Endodermal cell (in vitro differentiated cells): ENCODE measurements around the gene UGT1A7. TPM values are rescaled to one million over a fixed set of nuclear protein-coding genes. Genes with fewer than 3 reads are reported as not detected.

Source experiments
- DNase-seq: peaks from one replicate; pipeline ENCODE4 v3.0.0-alpha.2; 2017
- H3K27ac ChIP-seq: 2 replicates; pipeline ENCODE4 v1.5.1; 2013; ENCODE audit warnings: mild to moderate bottlenecking, low read depth, low read length, moderate library complexity
- H3K27me3 ChIP-seq: 2 replicates; pipeline ENCODE4 v1.6.1; 2013; ENCODE audit warnings: mild to moderate bottlenecking, low read length, moderate library complexity; ENCODE audit not compliant: insufficient read depth, control insufficient read depth, poor library complexity, severe bottlenecking
- H3K36me3 ChIP-seq: 2 replicates; pipeline ENCODE4 v1.7.0; 2013; ENCODE audit warnings: mild to moderate bottlenecking, low read length, moderate library complexity; ENCODE audit not compliant: control insufficient read depth, insufficient read depth
- H3K4me1 ChIP-seq: one replicate; pipeline ENCODE4 v1.7.0; 2013; ENCODE audit warnings: low read length; ENCODE audit not compliant: control insufficient read depth, insufficient read depth
- H3K4me3 ChIP-seq: 2 replicates; pipeline ENCODE4 v1.5.1; 2013; ENCODE audit warnings: mild to moderate bottlenecking, low read length, moderate library complexity
- H3K9ac ChIP-seq: 2 replicates; pipeline ENCODE4 v1.6.1; 2013; ENCODE audit warnings: mild to moderate bottlenecking, low read length, moderate library complexity; ENCODE audit not compliant: poor library complexity, severe bottlenecking; ENCODE audit errors: extremely low read depth
- H3K9me3 ChIP-seq: 2 replicates; pipeline ENCODE4 v1.6.1; 2013; ENCODE audit warnings: mild to moderate bottlenecking, low read length, moderate library complexity; ENCODE audit not compliant: control insufficient read depth
- H3K27ac Mint-ChIP-seq: 2 replicates; pipeline ENCODE4 v1.8.0; 2020; ENCODE audit warnings: mixed read lengths
- H3K27me3 Mint-ChIP-seq: 2 replicates; pipeline ENCODE4 v1.8.0; 2021; ENCODE audit warnings: mild to moderate bottlenecking, mixed read lengths; ENCODE audit not compliant: insufficient read depth
- H3K36me3 Mint-ChIP-seq: 2 replicates; pipeline ENCODE4 v1.8.0; 2020; ENCODE audit warnings: low read depth, mixed read lengths
- H3K4me1 Mint-ChIP-seq: 2 replicates; pipeline ENCODE4 v1.8.0; 2020; ENCODE audit warnings: mixed read lengths
- H3K4me3 Mint-ChIP-seq: 2 replicates; pipeline ENCODE4 v1.8.0; 2020; ENCODE audit warnings: mild to moderate bottlenecking, moderate library complexity, mixed read lengths
- H3K9me3 Mint-ChIP-seq: 2 replicates; pipeline ENCODE4 v1.8.0; 2020; ENCODE audit warnings: mild to moderate bottlenecking, mixed read lengths
- WGBS, 2 experiments: methylation state at CpG; one replicate each; pipeline versions ENCODE4 v1.1.5 to v1.1.7; 2013; ENCODE audit warnings: missing lambda C conversion rate in 2 of 2, mixed read lengths in 1 of 2; ENCODE audit not compliant: insufficient coverage in 1 of 2, insufficient read length in 1 of 2; 5-methylcytosine and 5-hydroxymethylcytosine counted together
- total RNA-seq, 2 donors: library from RNA; stranded (reverse); fragmentation: NEBNext Ultra II Directional in 1 of 2; extraction: Animal tissue kit (Norgen Biotek cat#: 25700) in 1 of 2; gene quantifications; 2 replicates in 1 of 2; 3 replicates in 1 of 2; pipeline ENCODE4 v1.2.1, GENCODE V29; 2021
- TF ChIP-seq, protein P1 (sequence below): fragments of 200-600 bp; sonication (generic); conservative IDR thresholded peaks from 2 replicates; pipeline ENCODE4 v1.5.0; 2021; ENCODE audit warnings: antibody characterized with exemption, mild to moderate bottlenecking

UGT1A7 gene
- total RNA-seq, 2 donors from 2014 or later: not detected

GRCh38 chr2:233810385-233810784, 128.7 kb downstream of the UGT1A7 start:
- Histone ChIP-seq H3K4me1 (no peaks in the 10 kb centered on the region), H3K9ac (no peak overlapping the region), H3K27ac (no peak overlapping the region), H3K4me3 (no peak overlapping the region), H3K27me3 (no peaks in the 10 kb centered on the region), H3K36me3 (no peaks in the 10 kb centered on the region), H3K9me3 (no peaks in the 10 kb centered on the region)
- DNase-seq: peak; percentile 17
- no peaks in the 10 kb centered on the region for H3K36me3 Mint-ChIP-seq
- no peak overlapping the region for H3K4me3 Mint-ChIP-seq
- no peaks in the 10 kb centered on the region for H3K4me1 Mint-ChIP-seq
- WGBS, 2 experiments: 93 to 100% methylated on average over 5 to 6 of the region's 6 CpGs
- peaks cover 8% of the 10 kb centered on the region for H3K27me3 Mint-ChIP-seq
- TF ChIP-seq, protein P1, sequence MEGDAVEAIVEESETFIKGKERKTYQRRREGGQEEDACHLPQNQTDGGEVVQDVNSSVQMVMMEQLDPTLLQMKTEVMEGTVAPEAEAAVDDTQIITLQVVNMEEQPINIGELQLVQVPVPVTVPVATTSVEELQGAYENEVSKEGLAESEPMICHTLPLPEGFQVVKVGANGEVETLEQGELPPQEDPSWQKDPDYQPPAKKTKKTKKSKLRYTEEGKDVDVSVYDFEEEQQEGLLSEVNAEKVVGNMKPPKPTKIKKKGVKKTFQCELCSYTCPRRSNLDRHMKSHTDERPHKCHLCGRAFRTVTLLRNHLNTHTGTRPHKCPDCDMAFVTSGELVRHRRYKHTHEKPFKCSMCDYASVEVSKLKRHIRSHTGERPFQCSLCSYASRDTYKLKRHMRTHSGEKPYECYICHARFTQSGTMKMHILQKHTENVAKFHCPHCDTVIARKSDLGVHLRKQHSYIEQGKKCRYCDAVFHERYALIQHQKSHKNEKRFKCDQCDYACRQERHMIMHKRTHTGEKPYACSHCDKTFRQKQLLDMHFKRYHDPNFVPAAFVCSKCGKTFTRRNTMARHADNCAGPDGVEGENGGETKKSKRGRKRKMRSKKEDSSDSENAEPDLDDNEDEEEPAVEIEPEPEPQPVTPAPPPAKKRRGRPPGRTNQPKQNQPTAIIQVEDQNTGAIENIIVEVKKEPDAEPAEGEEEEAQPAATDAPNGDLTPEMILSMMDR: no peak
- no peak overlapping the region for H3K27ac Mint-ChIP-seq
- peaks cover 2% of the 10 kb centered on the region for H3K9me3 Mint-ChIP-seq

DNA sequence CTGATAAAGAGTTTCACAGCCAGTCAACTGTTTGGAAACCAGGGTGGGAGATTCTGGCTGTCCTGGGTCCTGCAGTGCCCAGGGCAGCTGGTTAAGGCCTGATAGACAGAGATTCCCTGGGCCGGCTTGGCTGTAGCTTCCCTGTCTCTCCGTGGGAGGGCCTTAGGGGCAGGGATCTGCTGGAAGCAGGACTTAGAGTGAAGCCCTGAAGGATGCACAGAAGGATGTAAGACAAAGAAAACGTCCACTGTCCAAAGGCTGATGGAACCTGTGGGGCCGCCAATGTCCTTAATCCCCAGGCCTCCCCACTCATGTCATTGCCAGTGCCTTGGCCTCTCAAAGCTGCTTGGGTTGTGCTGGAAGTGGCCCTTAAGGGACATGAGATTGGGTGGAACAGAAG, 129.4 kb downstream of the UGT1A7 start:
- Histone ChIP-seq H3K36me3 (no peaks in the 10 kb centered on the region), H3K9ac (no peak overlapping the region)
- 78 to 89% methylated on average over 2 to 4 of the region's 4 CpGs for whole genome bisulfite sequencing, 2 experiments

DNA sequence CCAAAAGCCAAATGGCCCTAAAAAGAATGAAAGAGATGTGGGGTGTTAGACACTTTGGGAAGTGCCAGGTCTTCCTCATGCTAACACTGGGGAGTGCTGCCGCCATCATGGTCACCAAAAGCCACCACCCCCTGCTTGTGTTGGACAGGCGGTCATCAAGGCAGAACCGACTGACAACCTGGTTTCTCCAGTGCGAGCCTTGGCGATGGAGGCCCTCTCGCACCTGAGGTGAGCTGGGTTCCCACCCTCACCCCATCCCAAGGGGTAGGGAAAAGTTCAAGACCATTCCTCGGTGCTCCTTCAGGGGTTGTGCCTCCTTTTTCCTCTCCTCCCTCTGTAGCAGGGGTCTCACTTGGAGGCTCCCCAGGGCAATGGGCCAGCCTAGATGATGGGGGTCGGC, 130.0 kb downstream of the UGT1A7 start:
- peaks cover 8% of the 10 kb centered on the region for H3K27me3 Mint-ChIP-seq
- no peak overlapping the region for H3K4me3 Mint-ChIP-seq
- H3K36me3 ChIP-seq: no peaks in the 10 kb centered on the region
- peak; percentile 2 for DNase-seq
- no peaks in the 10 kb centered on the region for H3K4me1 ChIP-seq
- H3K4me3 ChIP-seq: no peak overlapping the region
- no peak overlapping the region for H3K9ac ChIP-seq
- WGBS, 2 experiments: 94% methylated on average over 3 to 8 of the region's 8 CpGs
- no peak overlapping the region for H3K27ac Mint-ChIP-seq
- H3K27me3 ChIP-seq: no peaks in the 10 kb centered on the region
- no peaks in the 10 kb centered on the region for H3K36me3 Mint-ChIP-seq
- H3K9me3 ChIP-seq: no peaks in the 10 kb centered on the region
- TF ChIP-seq, protein P1: no peak
- H3K4me1 Mint-ChIP-seq: no peaks in the 10 kb centered on the region
- H3K9me3 Mint-ChIP-seq: no peaks in the 10 kb centered on the region
- H3K27ac ChIP-seq: no peak overlapping the region

More for the DNA sequence above, 129.4 kb downstream of the UGT1A7 start:
- Mint-ChIP-seq H3K9me3 (peaks cover 2% of the 10 kb centered on the region), H3K4me3 (no peak overlapping the region), H3K36me3 (no peaks in the 10 kb centered on the region), H3K4me1 (no peaks in the 10 kb centered on the region), H3K27me3 (peaks cover 8% of the 10 kb centered on the region), H3K27ac (no peak overlapping the region)
- Histone ChIP-seq H3K4me3 (no peak overlapping the region), H3K27ac (no peak overlapping the region), H3K4me1 (no peaks in the 10 kb centered on the region), H3K9me3 (no peaks in the 10 kb centered on the region), H3K27me3 (no peaks in the 10 kb centered on the region)
- DNase-seq: peak; percentile 20
- TF ChIP-seq, protein P1: no peak
